ENCODE results near the gene CSAD.

CSAD gene

GRCh38 chr12:53214221-53214620 lies 33.5 kb upstream of the CSAD start:
- no peak overlapping the region for H3K4me3 ChIP-seq (ENCODE audit: low read depth, low read length)
- no peak for TF ChIP-seq CTCF (IDR thresholded peaks at IDR 0.05; ENCODE audit: low read depth, low read length)
- no peaks in the 10 kb centered on the region for H3K27me3 ChIP-seq
- 0 out of 2 replicates have a peak, but pooled peaks cover 2% of the 10 kb centered on the region for H3K36me3 ChIP-seq
- H3K9me3 ChIP-seq: no peaks in the 10 kb centered on the region
- no peak for DNase-seq
- H3K4me1 ChIP-seq: peaks cover 4% of the 10 kb centered on the region; the same call in 1 of the 2 replicates

- DNase-seq: peak; percentile 94
- TF ChIP-seq CTCF (IDR thresholded peaks at IDR 0.05; ENCODE audit: low read depth, low read length): peak; percentile 97
- Histone ChIP-seq H3K4me1 (peaks cover 4% of the 10 kb centered on the region; the same call in 1 of the 2 replicates), H3K27me3 (no peaks in the 10 kb centered on the region), H3K36me3 (0 out of 2 replicates have a peak, but pooled peaks cover 2% of the 10 kb centered on the region), H3K4me3 (ENCODE audit: low read depth, low read length) (no peak overlapping the region), H3K9me3 (no peaks in the 10 kb centered on the region)
These were observed 32.6 kb upstream of the CSAD start for GRCh38 chr12:53213348-53213747.

- Histone ChIP-seq H3K36me3 (0 out of 2 replicates have a peak, but pooled peaks cover 2% of the 10 kb centered on the region), H3K27me3 (no peaks in the 10 kb centered on the region), H3K9me3 (no peaks in the 10 kb centered on the region), H3K4me3 (ENCODE audit: low read depth, low read length) (no peak overlapping the region), H3K4me1 (peaks cover 4% of the 10 kb centered on the region; the same call in 1 of the 2 replicates)
- TF ChIP-seq CTCF (IDR thresholded peaks at IDR 0.05; ENCODE audit: low read depth, low read length): no peak
- no peak for DNase-seq
These were observed 32.2 kb upstream of the CSAD start for GRCh38 chr12:53212931-53213330.

GRCh38 chr12:53211476-53212381 lies 31.0 kb upstream of the CSAD start:
- peak; percentile 56 for DNase-seq

GRCh38 chr12:53210843-53211242 lies 30.1 kb upstream of the CSAD start:
- Histone ChIP-seq H3K4me1 (peaks cover 4% of the 10 kb centered on the region; the same call in 1 of the 2 replicates), H3K27me3 (no peaks in the 10 kb centered on the region), H3K36me3 (0 out of 2 replicates have a peak, but pooled peaks cover 2% of the 10 kb centered on the region), H3K4me3 (ENCODE audit: low read depth, low read length) (no peak overlapping the region), H3K9me3 (no peaks in the 10 kb centered on the region)
- DNase-seq: no peak
- no peak for TF ChIP-seq CTCF (IDR thresholded peaks at IDR 0.05; ENCODE audit: low read depth, low read length)

More at GRCh38 chr12:53211476-53212381, 31.0 kb upstream of the CSAD start:
- Histone ChIP-seq H3K36me3 (0 out of 2 replicates have a peak, but pooled peaks cover 2% of the 10 kb centered on the region), H3K27me3 (no peaks in the 10 kb centered on the region), H3K4me3 (ENCODE audit: low read depth, low read length) (no peak overlapping the region), H3K9me3 (no peaks in the 10 kb centered on the region), H3K4me1 (peaks cover 4% of the 10 kb centered on the region; the same call in 1 of the 2 replicates)
- TF ChIP-seq CTCF (IDR thresholded peaks at IDR 0.05; ENCODE audit: low read depth, low read length): peak; percentile 71

Measured in BE2C (cell line).